H1 (cell line): Measurements from ENCODE around the gene DNAAF5. TPM values are rescaled to one million over a fixed set of nuclear protein-coding genes. Genes with fewer than 3 reads are reported as not detected.

Experiments
- CTCF ChIA-PET: fragments of 300-600 bp; sonication (Branson Sonifier 250); formaldehyde crosslinking; loops from one replicate; lab custom pipeline; 2021; ENCODE audit not compliant: partially characterized antibody; lab: Charles Lee
- POLR2A ChIA-PET: fragments of 300-600 bp; sonication (Branson Sonifier 250); formaldehyde crosslinking; loops from one replicate; lab custom pipeline; 2021; ENCODE audit warnings: inconsistent platforms; ENCODE audit not compliant: partially characterized antibody; lab: Charles Lee
- DNase-seq, 2 experiments: peaks; one replicate each; pipeline versions ENCODE4 v3.0.0 to v3.0.0-alpha.2; 2010 to 2022; ENCODE audit warnings: low spot score in 2 of 2, low read depth in 1 of 2, mixed read lengths in 1 of 2
- FAIRE-seq: peaks from 2 replicates; lab custom pipeline; 2011; peaks lifted over from hg19 to GRCh38; lab: Jason Lieb, UNC
- H2AFZ ChIP-seq: 2 replicates; pipeline ENCODE4 v1.8.1; 2012; ENCODE audit warnings: low read length, inconsistent platforms
- H2AK5ac ChIP-seq: 2 replicates; pipeline ENCODE4 v1.6.1; 2013; ENCODE audit warnings: low read depth, low read length
- H2BK120ac ChIP-seq: replicated peaks from 2 replicates; pipeline ENCODE3; 2013; ENCODE audit warnings: low read depth, low read length, inconsistent platforms
- H2BK12ac ChIP-seq: 2 replicates; pipeline ENCODE4 v1.6.1; 2013; ENCODE audit warnings: low read depth, low read length
- H2BK15ac ChIP-seq: 2 replicates; pipeline ENCODE4 v1.6.1; 2013; ENCODE audit warnings: low read length
- H2BK20ac ChIP-seq: 2 replicates; pipeline ENCODE4 v1.6.1; 2013; ENCODE audit warnings: low read length
- H2BK5ac ChIP-seq: 2 replicates; pipeline ENCODE4 v1.6.1; 2013; ENCODE audit warnings: low read depth, low read length
- H3K14ac ChIP-seq: 2 replicates; pipeline ENCODE4 v1.6.1; 2013; ENCODE audit warnings: inconsistent platforms; ENCODE audit not compliant: insufficient read length
- H3K18ac ChIP-seq: 2 replicates; pipeline ENCODE4 v1.6.1; 2013; ENCODE audit warnings: low read length; ENCODE audit errors: extremely low read depth
- H3K23ac ChIP-seq: 2 replicates; pipeline ENCODE4 v1.6.1; 2013; ENCODE audit warnings: inconsistent platforms; ENCODE audit not compliant: insufficient read length
- H3K23me2 ChIP-seq: 2 replicates; pipeline ENCODE4 v1.6.1; 2013; ENCODE audit warnings: low read depth, low read length
- H3K27ac ChIP-seq: 2 replicates; pipeline ENCODE4 v1.6.1; 2011; ENCODE audit warnings: low read depth, low read length, inconsistent platforms
- H3K27me3 ChIP-seq, 4 experiments: replicated peaks in 1 of 4; 1 replicate in 1 of 4; 2 replicates in 3 of 4; pipeline versions ENCODE4 v1.6.1 to v1.8.1; 2011 to 2013; ENCODE audit warnings: low read length in 3 of 4, mild to moderate bottlenecking in 3 of 4, inconsistent platforms in 2 of 4, mixed read lengths in 2 of 4, moderate library complexity in 1 of 4; ENCODE audit not compliant: control insufficient read depth in 3 of 4, insufficient read depth in 3 of 4; ENCODE audit errors: extremely low read depth in 1 of 4
- H3K36me3 ChIP-seq, 4 experiments: 2 replicates each; pipeline versions ENCODE4 v1.6.1 to v1.8.1; 2011 to 2013; ENCODE audit warnings: mild to moderate bottlenecking in 4 of 4, low read length in 3 of 4, moderate library complexity in 2 of 4, control low read depth in 1 of 4, inconsistent platforms in 1 of 4; ENCODE audit not compliant: insufficient read depth in 4 of 4, control insufficient read depth in 2 of 4
- H3K4ac ChIP-seq: replicated peaks from 2 replicates; pipeline ENCODE3; 2013; ENCODE audit warnings: low read length, low read depth, mixed read lengths, inconsistent platforms; ENCODE audit not compliant: insufficient read length
- H3K4me1 ChIP-seq, 4 experiments: replicated peaks in 1 of 4; 1 replicate in 1 of 4; 2 replicates in 3 of 4; pipeline versions ENCODE4 v1.6.1 to v1.8.1; 2011 to 2013; ENCODE audit warnings: low read length in 3 of 4, inconsistent platforms in 2 of 4, mixed read lengths in 1 of 4; ENCODE audit not compliant: insufficient read depth in 4 of 4, control insufficient read depth in 3 of 4
- H3K4me2 ChIP-seq, 2 experiments: 2 replicates each; pipeline versions ENCODE4 v1.6.1 to v1.8.1; 2011 to 2013; ENCODE audit warnings: low read depth in 2 of 2, low read length in 2 of 2, control low read depth in 1 of 2, inconsistent platforms in 1 of 2, mild to moderate bottlenecking in 1 of 2; ENCODE audit not compliant: insufficient read depth in 1 of 2
- H3K4me3 ChIP-seq, 4 experiments: fragments of 200-600, 300-600 bp in 1 of 4; sonication (generic), shearing (Covaris generic), sonication (Bioruptor Twin) in 1 of 4; 2 replicates each; pipeline versions ENCODE4 v1.5.1 to v1.8.1; 2011 to 2016; ENCODE audit warnings: low read length in 4 of 4, low read depth in 3 of 4, control low read depth in 2 of 4, inconsistent platforms in 2 of 4, mild to moderate bottlenecking in 2 of 4, mixed read lengths in 1 of 4, moderate library complexity in 1 of 4; ENCODE audit not compliant: insufficient read depth in 2 of 4; ENCODE audit errors: extremely low read depth in 1 of 4
- H3K56ac ChIP-seq: replicated peaks from 2 replicates; pipeline ENCODE3; 2013; ENCODE audit warnings: low read depth, mild to moderate bottlenecking, mixed read lengths, low read length, inconsistent platforms; ENCODE audit not compliant: insufficient read length
- H3K79me1 ChIP-seq: 2 replicates; pipeline ENCODE4 v1.6.1; 2013; ENCODE audit warnings: low read depth, low read length, control low read depth
- H3K79me2 ChIP-seq, 2 experiments: 2 replicates each; pipeline versions ENCODE4 v1.6.1 to v1.8.1; 2012 to 2013; ENCODE audit warnings: low read length in 2 of 2, mild to moderate bottlenecking in 2 of 2, inconsistent platforms in 1 of 2; ENCODE audit not compliant: insufficient read depth in 2 of 2, control insufficient read depth in 1 of 2
- H3K9ac ChIP-seq, 4 experiments: replicated peaks in 1 of 4; 1 replicate in 1 of 4; 2 replicates in 3 of 4; pipeline versions ENCODE4 v1.6.1 to v1.8.1; 2011 to 2013; ENCODE audit warnings: low read depth in 3 of 4, low read length in 3 of 4, control low read depth in 2 of 4, mild to moderate bottlenecking in 2 of 4, moderate library complexity in 2 of 4, inconsistent platforms in 1 of 4; ENCODE audit errors: extremely low read depth in 1 of 4
- H3K9me3 ChIP-seq, 2 experiments: 2 replicates each; pipeline versions ENCODE4 v1.6.1 to v1.8.1; 2012 to 2013; ENCODE audit warnings: mild to moderate bottlenecking in 2 of 2, moderate library complexity in 2 of 2, control low read depth in 1 of 2, inconsistent platforms in 1 of 2, low read depth in 1 of 2, low read length in 1 of 2, mixed read lengths in 1 of 2; ENCODE audit not compliant: insufficient read depth in 2 of 2
- H4K20me1 ChIP-seq, 2 experiments: replicated peaks in 1 of 2; 2 replicates each; pipeline versions ENCODE3 to v1.8.1; 2011 to 2013; ENCODE audit warnings: inconsistent platforms in 2 of 2, low read length in 2 of 2, mild to moderate bottlenecking in 1 of 2; ENCODE audit not compliant: insufficient read depth in 2 of 2, control insufficient read depth in 1 of 2
- H4K5ac ChIP-seq: 2 replicates; pipeline ENCODE4 v1.6.1; 2013; ENCODE audit warnings: low read length, low read depth, mixed read lengths, inconsistent platforms; ENCODE audit not compliant: insufficient read length
- H4K8ac ChIP-seq: 2 replicates; pipeline ENCODE4 v1.8.0; 2013; ENCODE audit warnings: mild to moderate bottlenecking, moderate library complexity, low read length, inconsistent platforms; ENCODE audit not compliant: insufficient read depth; ENCODE audit errors: extremely low read depth
- H4K91ac ChIP-seq: replicated peaks from 2 replicates; pipeline ENCODE3; 2013; ENCODE audit warnings: low read length, mixed read lengths, inconsistent platforms; ENCODE audit not compliant: insufficient read length
- CTBP2 ChIP-seq: IDR thresholded peaks from 2 replicates; pipeline ENCODE4 v1.7.0; 2011; ENCODE audit warnings: borderline replicate concordance, mild to moderate bottlenecking, moderate library complexity, mixed read lengths, low read length; ENCODE audit not compliant: insufficient read depth, insufficient read length
- RAD21 ChIP-seq, 2 experiments: IDR thresholded peaks in 1 of 2; conservative IDR thresholded peaks in 1 of 2; 2 replicates each; pipeline ENCODE4 v1.6.1; 2011; ENCODE audit warnings: low read depth in 2 of 2, low read length in 2 of 2, improper control_type of control experiment in 1 of 2, inconsistent platforms in 1 of 2, mild to moderate bottlenecking in 1 of 2, moderate library complexity in 1 of 2
- SAP30 ChIP-seq: fragments of 300-600 bp; sonication (generic); IDR thresholded peaks from 2 replicates; pipeline ENCODE4 v1.7.1; 2012; ENCODE audit warnings: low read length, moderate library complexity, mild to moderate bottlenecking, inconsistent platforms; ENCODE audit not compliant: insufficient read depth, insufficient replicate concordance
- SP2 ChIP-seq: IDR thresholded peaks from 2 replicates; pipeline ENCODE4 v1.6.1; 2012; ENCODE audit warnings: mild to moderate bottlenecking, low read length, inconsistent platforms
- SUZ12 ChIP-seq: fragments of 200-600 bp; sonication (generic); IDR thresholded peaks from 2 replicates; pipeline ENCODE4 v1.6.1; 2012; ENCODE audit warnings: mild to moderate bottlenecking, inconsistent platforms, low read length, moderate library complexity, mixed read lengths
- TAF7 ChIP-seq: optimal IDR thresholded peaks from 2 replicates; pipeline ENCODE3; 2011; ENCODE audit warnings: low read depth, mild to moderate bottlenecking, inconsistent platforms, low read length, moderate library complexity, borderline replicate concordance
- whole genome bisulfite sequencing, 2 experiments: shearing (Covaris generic) in 1 of 2; methylation state at CpG; one replicate each; pipeline versions ENCODE4 v1.1.6 to v1.1.7; 2013 to 2015; ENCODE audit warnings: low lambda C conversion rate in 2 of 2, mixed read lengths in 2 of 2, inconsistent platforms in 1 of 2, low coverage in 1 of 2, missing lambda C conversion rate in 1 of 2; ENCODE audit not compliant: insufficient replicate concordance in 2 of 2, insufficient coverage in 1 of 2, insufficient read length in 1 of 2; ENCODE audit errors: extremely low coverage in 1 of 2, missing lambda C conversion rate in 1 of 2; 5-methylcytosine and 5-hydroxymethylcytosine counted together
- polyA plus RNA-seq, 7 experiments: library from polyadenylated mRNA; depleted of rRNA in 3 of 7; stranded (reverse) in 5 of 7; unstranded in 2 of 7; fragments of >200 nt in 5 of 7; fragments of 200-250 nt in 2 of 7; gene quantifications; 1 replicate in 5 of 7; 2 replicates in 1 of 7; 4 replicates in 1 of 7; pipeline versions ENCODE4 v1.2.1 to v1.2.3, GENCODE V29; 2011 to 2013; ENCODE audit warnings: missing spikeins in 2 of 7, mixed read lengths in 2 of 7
- total RNA-seq: library from RNA; stranded (reverse); fragmentation: NEBNext Ultra II Directional; extraction: Animal tissue kit (Norgen Biotek cat#: 25700); gene quantifications from 2 replicates; pipeline ENCODE4 v1.2.1, GENCODE V29; 2021

The DNAAF5 gene
- total and polyA plus RNA-seq, 2 of the 8 experiments (the other 6 are each of a cell fraction or from before 2014, with no cell fraction given) = 55.1 to 95.9 TPM

DNA sequence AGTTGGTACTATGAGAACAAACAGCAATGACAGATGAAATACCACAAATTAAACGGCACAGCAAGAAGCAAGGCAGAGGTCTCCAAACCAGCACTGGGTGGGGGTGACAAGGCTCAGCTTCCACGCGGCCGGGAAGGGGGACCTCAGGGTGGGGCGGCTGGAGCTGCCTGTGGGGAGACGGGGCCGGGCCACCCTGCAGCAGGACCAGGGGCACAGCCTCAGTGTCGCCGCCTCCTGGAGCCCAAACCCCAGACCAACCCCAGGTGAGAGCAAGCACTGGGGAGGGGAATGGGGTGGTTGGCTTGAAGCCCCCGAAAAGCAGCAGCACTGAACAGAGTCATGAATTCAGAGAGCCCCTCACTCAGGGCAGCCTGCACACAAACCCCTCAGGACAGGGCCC lies 49.9 kb downstream of the DNAAF5 start:
- no peaks in the 10 kb centered on the region; the same call in 1 of the 2 replicates for H3K79me1 ChIP-seq
- H4K5ac ChIP-seq = no peak overlapping the region
- no peaks in the 10 kb centered on the region for H3K23me2 ChIP-seq
- no peak overlapping the region for H3K56ac ChIP-seq
- no peak overlapping the region for H2BK20ac ChIP-seq
- H3K23ac ChIP-seq = no peak overlapping the region
- no peak overlapping the region for H3K9ac ChIP-seq
- H2BK120ac ChIP-seq = no peak overlapping the region
- H2BK12ac ChIP-seq = no peak overlapping the region
- 94% methylated on average over 10 of the region's 10 CpGs; no CpG with 5 or more reads in 1 of the 2 experiments for WGBS, 2 experiments
- ChIA-PET CTCF (interaction anchor here (1.1 to 6.3 kb wide), 3 partner anchors 11 to 454 kb away, joined by 3 to 35 read pairs (median 19); no protein-coding TSS in a partner anchor), POLR2A (no interaction called here)
- no peak overlapping the region for H2AK5ac ChIP-seq
- H3K4me1 ChIP-seq = peaks cover 0 to 5% (median under 1%) of the 10 kb centered on the region in 4 experiments; a peak in 2 of 7 replicates
- H3K27ac ChIP-seq = no peak overlapping the region
- H3K4me2 ChIP-seq = no peak overlapping the region
- H3K4me3 ChIP-seq = no peak overlapping the region
- H3K79me2 ChIP-seq = no peaks in the 10 kb centered on the region
- DNase-seq (no peak), FAIRE-seq (no peak)
- peaks cover 9 to 33% (median 23%) of the 10 kb centered on the region in 4 experiments for H3K36me3 ChIP-seq
- H3K14ac ChIP-seq = no peak overlapping the region
- no peak overlapping the region for H2AFZ ChIP-seq
- H4K20me1 ChIP-seq = peaks cover 3 to 6% of the 10 kb centered on the region in 2 experiments
- H3K9me3 ChIP-seq = no peaks in the 10 kb centered on the region
- no peak overlapping the region for H2BK5ac ChIP-seq
- no peak overlapping the region for H4K91ac ChIP-seq
- no peaks in the 10 kb centered on the region for H3K27me3 ChIP-seq
- no peak overlapping the region for H4K8ac ChIP-seq
- H3K18ac ChIP-seq = no peak overlapping the region
- H3K4ac ChIP-seq = no peak overlapping the region
- no peak overlapping the region for H2BK15ac ChIP-seq
- TF ChIP-seq TAF7 (no peak), SUZ12 (no peak), SP2 (no peak), CTBP2 (no peak), SAP30 (no peak), RAD21 (IDR thresholded peaks at IDR 0.05 in 1 of 2, conservative IDR thresholded peaks at IDR 0.05 in 1 of 2; ENCODE audit: low read depth in 2 of 2, low read length in 2 of 2) (no peak)
